Testis (tissue), 2 donors: ENCODE measurements around the gene NXPH3.

Source experiments
- POLR2A ChIP-seq: fragments of 450-650 bp; IDR thresholded peaks from one replicate; pipeline ENCODE4 v1.6.1; 2017; ENCODE audit warnings: antibody characterized with exemption, mild to moderate bottlenecking, moderate library complexity
- TF ChIP-seq, protein P1 (sequence below), 3 experiments: fragments of 450-650 bp in 2 of 3; fragments of 200-600 bp in 1 of 3; sonication (generic) in 1 of 3; IDR thresholded peaks; one replicate each; pipeline ENCODE4 v1.5.1; 2016 to 2019; ENCODE audit warnings: antibody characterized with exemption in 3 of 3, mild to moderate bottlenecking in 2 of 3, moderate library complexity in 1 of 3

DNA sequence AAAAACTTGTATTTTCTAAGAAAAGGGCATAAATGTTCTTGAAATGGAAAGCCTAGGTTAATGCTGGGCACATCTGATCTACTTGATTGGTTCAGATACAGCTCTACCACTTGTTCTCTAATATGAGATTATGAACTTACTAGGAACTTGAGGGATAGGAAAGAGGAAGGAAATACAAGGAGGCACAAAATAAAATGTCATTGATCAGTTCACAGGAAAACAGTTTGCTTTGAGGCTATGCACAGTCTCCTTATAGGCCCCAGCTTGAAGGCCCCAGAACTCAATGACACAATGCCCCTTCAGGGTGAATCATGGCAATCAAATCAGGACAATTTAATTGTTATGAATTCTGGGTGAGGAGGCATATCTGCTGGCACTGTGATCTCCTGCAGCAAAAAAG is 27.1 kb downstream of the NXPH3 start:
- TF ChIP-seq, protein P1, sequence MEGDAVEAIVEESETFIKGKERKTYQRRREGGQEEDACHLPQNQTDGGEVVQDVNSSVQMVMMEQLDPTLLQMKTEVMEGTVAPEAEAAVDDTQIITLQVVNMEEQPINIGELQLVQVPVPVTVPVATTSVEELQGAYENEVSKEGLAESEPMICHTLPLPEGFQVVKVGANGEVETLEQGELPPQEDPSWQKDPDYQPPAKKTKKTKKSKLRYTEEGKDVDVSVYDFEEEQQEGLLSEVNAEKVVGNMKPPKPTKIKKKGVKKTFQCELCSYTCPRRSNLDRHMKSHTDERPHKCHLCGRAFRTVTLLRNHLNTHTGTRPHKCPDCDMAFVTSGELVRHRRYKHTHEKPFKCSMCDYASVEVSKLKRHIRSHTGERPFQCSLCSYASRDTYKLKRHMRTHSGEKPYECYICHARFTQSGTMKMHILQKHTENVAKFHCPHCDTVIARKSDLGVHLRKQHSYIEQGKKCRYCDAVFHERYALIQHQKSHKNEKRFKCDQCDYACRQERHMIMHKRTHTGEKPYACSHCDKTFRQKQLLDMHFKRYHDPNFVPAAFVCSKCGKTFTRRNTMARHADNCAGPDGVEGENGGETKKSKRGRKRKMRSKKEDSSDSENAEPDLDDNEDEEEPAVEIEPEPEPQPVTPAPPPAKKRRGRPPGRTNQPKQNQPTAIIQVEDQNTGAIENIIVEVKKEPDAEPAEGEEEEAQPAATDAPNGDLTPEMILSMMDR (IDR thresholded peaks at IDR 0.05): no peak
- TF ChIP-seq POLR2A: no peak
